HepG2 (cell line): ENCODE data around the gene PRPF18.

Experiments used
- ELF4 ChIP-seq: sonication (generic); formaldehyde crosslinking; IDR thresholded peaks from 2 replicates; pipeline ENCODE4 v1.5.0; 2020; ENCODE audit warnings: missing genetic modification reagents, mild to moderate bottlenecking, moderate library complexity, borderline replicate concordance
- HNRNPUL1 ChIP-seq: fragments of 200-400 bp; formaldehyde crosslinking; IDR thresholded peaks from 2 replicates; pipeline ENCODE4 v1.6.1; 2017; ENCODE audit warnings: low read depth, mild to moderate bottlenecking, low read length, moderate library complexity
- MTF2 ChIP-seq: sonication (generic); formaldehyde crosslinking; IDR thresholded peaks from 2 replicates; pipeline ENCODE4 v1.5.0; 2020; ENCODE audit warnings: missing genetic modification reagents, borderline replicate concordance
- PLRG1 ChIP-seq: fragments of 450-650 bp; conservative IDR thresholded peaks from 2 replicates; pipeline ENCODE4 v1.6.1; 2016
- SIN3A ChIP-seq: IDR thresholded peaks from 2 replicates; pipeline ENCODE4 v1.6.1; 2011; ENCODE audit warnings: low read depth, mild to moderate bottlenecking, control low read depth, low read length, borderline replicate concordance
- TAF1 ChIP-seq: sonication (generic); formaldehyde crosslinking; IDR thresholded peaks from 2 replicates; pipeline ENCODE4 v1.4.0; 2020; ENCODE audit warnings: missing genetic modification reagents
- ZKSCAN1 ChIP-seq: fragments of 150-350 bp; IDR thresholded peaks from 2 replicates; pipeline ENCODE4 v1.6.1; 2014; ENCODE audit warnings: low read length
- ZNF274 ChIP-seq: sonication (generic); formaldehyde crosslinking; IDR thresholded peaks from 2 replicates; pipeline ENCODE4 v1.5.1; 2020; ENCODE audit warnings: mild to moderate bottlenecking, missing genetic modification reagents
- ZSCAN30 ChIP-seq: sonication (generic); formaldehyde crosslinking; IDR thresholded peaks from 2 replicates; pipeline ENCODE4 v1.5.0; 2020; ENCODE audit warnings: mild to moderate bottlenecking, missing genetic modification reagents
- TF ChIP-seq, protein P1 (sequence below): sonication (generic); formaldehyde crosslinking; conservative IDR thresholded peaks from 2 replicates; pipeline ENCODE4 v1.8.1; 2023; ENCODE audit warnings: missing genetic modification reagents
- TF ChIP-seq, protein P2 (sequence below): sonication (generic); formaldehyde crosslinking; IDR thresholded peaks from 2 replicates; pipeline ENCODE4 v1.5.0; 2020; ENCODE audit warnings: mild to moderate bottlenecking, missing genetic modification reagents, moderate library complexity

DNA sequence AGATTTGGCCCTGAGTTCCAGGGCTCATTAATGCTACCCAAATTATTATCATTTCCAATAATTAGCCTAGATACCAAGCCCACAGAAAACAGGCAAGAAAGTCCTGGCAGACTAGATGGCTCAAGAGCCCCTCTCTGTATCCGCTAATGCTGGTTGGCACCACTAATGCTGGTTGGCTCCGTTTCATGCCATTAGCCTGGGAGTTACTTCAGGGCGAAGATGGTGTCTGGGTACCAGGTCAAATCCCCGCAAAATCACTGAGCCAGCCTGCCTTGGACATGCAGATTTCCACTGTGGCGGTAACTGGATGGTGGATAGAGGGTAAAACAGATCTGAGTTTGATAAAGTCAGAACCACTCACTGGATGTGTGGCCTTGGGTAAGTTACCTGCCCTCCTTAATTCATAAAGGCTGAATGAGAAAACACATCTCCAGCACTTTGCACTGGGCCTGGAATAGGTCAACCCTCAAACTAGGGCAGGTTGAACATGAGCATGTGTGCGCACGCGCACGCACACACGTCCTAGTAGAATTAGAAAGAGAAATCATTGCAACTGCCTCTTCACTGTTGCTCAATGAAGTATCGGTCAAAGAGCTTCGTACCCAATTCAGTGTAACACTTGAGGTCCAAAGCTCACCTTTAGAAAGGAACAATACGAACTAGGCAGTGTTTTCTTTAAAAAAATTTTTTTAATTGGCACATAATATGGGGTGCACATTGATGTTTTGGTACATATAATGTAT, 91.5 kb downstream of the PRPF18 start:
- TF ChIP-seq MTF2 (CRISPR knock-in tag) (no peak), ELF4 (no peak), ZKSCAN1 (no peak), HNRNPUL1 (no peak), PLRG1 (no peak), TAF1 (CRISPR knock-in tag) (no peak), ZSCAN30 (no peak), ZNF274 (CRISPR knock-in tag) (no peak), SIN3A (no peak)
- TF ChIP-seq, protein P1, sequence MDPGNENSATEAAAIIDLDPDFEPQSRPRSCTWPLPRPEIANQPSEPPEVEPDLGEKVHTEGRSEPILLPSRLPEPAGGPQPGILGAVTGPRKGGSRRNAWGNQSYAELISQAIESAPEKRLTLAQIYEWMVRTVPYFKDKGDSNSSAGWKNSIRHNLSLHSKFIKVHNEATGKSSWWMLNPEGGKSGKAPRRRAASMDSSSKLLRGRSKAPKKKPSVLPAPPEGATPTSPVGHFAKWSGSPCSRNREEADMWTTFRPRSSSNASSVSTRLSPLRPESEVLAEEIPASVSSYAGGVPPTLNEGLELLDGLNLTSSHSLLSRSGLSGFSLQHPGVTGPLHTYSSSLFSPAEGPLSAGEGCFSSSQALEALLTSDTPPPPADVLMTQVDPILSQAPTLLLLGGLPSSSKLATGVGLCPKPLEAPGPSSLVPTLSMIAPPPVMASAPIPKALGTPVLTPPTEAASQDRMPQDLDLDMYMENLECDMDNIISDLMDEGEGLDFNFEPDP, result no peak
- TF ChIP-seq, protein P2, sequence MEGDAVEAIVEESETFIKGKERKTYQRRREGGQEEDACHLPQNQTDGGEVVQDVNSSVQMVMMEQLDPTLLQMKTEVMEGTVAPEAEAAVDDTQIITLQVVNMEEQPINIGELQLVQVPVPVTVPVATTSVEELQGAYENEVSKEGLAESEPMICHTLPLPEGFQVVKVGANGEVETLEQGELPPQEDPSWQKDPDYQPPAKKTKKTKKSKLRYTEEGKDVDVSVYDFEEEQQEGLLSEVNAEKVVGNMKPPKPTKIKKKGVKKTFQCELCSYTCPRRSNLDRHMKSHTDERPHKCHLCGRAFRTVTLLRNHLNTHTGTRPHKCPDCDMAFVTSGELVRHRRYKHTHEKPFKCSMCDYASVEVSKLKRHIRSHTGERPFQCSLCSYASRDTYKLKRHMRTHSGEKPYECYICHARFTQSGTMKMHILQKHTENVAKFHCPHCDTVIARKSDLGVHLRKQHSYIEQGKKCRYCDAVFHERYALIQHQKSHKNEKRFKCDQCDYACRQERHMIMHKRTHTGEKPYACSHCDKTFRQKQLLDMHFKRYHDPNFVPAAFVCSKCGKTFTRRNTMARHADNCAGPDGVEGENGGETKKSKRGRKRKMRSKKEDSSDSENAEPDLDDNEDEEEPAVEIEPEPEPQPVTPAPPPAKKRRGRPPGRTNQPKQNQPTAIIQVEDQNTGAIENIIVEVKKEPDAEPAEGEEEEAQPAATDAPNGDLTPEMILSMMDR (CRISPR knock-in tag), result no peak
